K562 (cell line): ENCODE results near the gene VAMP4. TPM values are rescaled to one million over a fixed set of nuclear protein-coding genes. Genes with fewer than 3 reads are reported as not detected.
A peak's percentile ranks its signal among the peaks of the same experiment; 100 is the strongest.
"Not testable (repeated sequence)": the region's sequence is repeated elsewhere in the genome, so short reads cannot be mapped to it uniquely, and the experiment has no call there.

Source experiments
- ATAC-seq: fragments of 200-7000 bp; cut with Tn5 transposase; 3 replicates; pipeline ENCODE4 v1.9.1; 2020; ENCODE audit warnings: moderate library complexity
- BruUV-seq: library from RNA; stranded (reverse); fragments of 400-500 nt; replicated peaks from 2 replicates; lab custom pipeline; 2021; lab: Mats Ljungman, UMichigan
- CTCF ChIA-PET: fragments of 300-600 bp; formaldehyde crosslinking; extraction: SDS; loops from one replicate; lab custom pipeline; 2021; ENCODE audit warnings: low intra/inter-chr PET ratio; lab: Yijun Ruan, JAX
- POLR2A ChIA-PET: fragments of 300-600, 350-650 bp; sonication (Branson Sonifier 250); formaldehyde crosslinking; extraction: SDS; loops from one replicate; lab custom pipeline; 2021; ENCODE audit warnings: antibody characterized with exemption, inconsistent platforms; lab: Yijun Ruan, JAX
- DNase-seq, 4 experiments: peaks; one replicate each; pipeline versions ENCODE4 v3.0.0 to v3.0.0-alpha.2; 2011 to 2018; ENCODE audit warnings: low spot score in 3 of 4, mixed read lengths in 3 of 4; ENCODE audit errors: extremely low read depth in 1 of 4
- FAIRE-seq: peaks from 2 replicates; lab custom pipeline; 2011; peaks lifted over from hg19 to GRCh38; lab: Jason Lieb, UNC
- H2AFZ ChIP-seq: 2 replicates; pipeline ENCODE4 v1.6.0; 2011; ENCODE audit warnings: low read depth, low read length, control low read depth, inconsistent platforms
- H3K27ac ChIP-seq: fragments of 200-600 bp; 3 replicates; pipeline ENCODE4 v1.8.0; 2011; ENCODE audit warnings: low read depth, mild to moderate bottlenecking, control low read depth, inconsistent platforms, low read length, moderate library complexity, mixed read lengths; ENCODE audit errors: extremely low read depth
- H3K27me3 ChIP-seq, 2 experiments: fragments of 300-600 bp in 1 of 2; 2 replicates in 1 of 2; 3 replicates in 1 of 2; pipeline versions ENCODE4 v1.6.0 to v1.8.0; 2011; ENCODE audit warnings: inconsistent platforms in 2 of 2, low read length in 2 of 2, mild to moderate bottlenecking in 1 of 2, mixed read lengths in 1 of 2, moderate library complexity in 1 of 2; ENCODE audit not compliant: control insufficient read depth in 2 of 2, insufficient read depth in 2 of 2
- H3K36me3 ChIP-seq: fragments of 300-600 bp; 3 replicates; pipeline ENCODE4 v1.8.0; 2011; ENCODE audit warnings: mild to moderate bottlenecking, low read length, inconsistent platforms; ENCODE audit not compliant: control insufficient read depth, insufficient read depth
- H3K4me1 ChIP-seq, 2 experiments: fragments of 200-600 bp in 1 of 2; replicated peaks in 1 of 2; 2 replicates in 1 of 2; 3 replicates in 1 of 2; pipeline versions ENCODE4 v1.5.1 to v1.8.0; 2011; ENCODE audit warnings: inconsistent platforms in 2 of 2, low read length in 2 of 2, mild to moderate bottlenecking in 1 of 2, mixed read lengths in 1 of 2, moderate library complexity in 1 of 2; ENCODE audit not compliant: control insufficient read depth in 2 of 2, insufficient read depth in 2 of 2
- H3K4me2 ChIP-seq: 2 replicates; pipeline ENCODE4 v1.6.1; 2011; ENCODE audit warnings: low read length, control low read depth, inconsistent platforms, mixed read lengths; ENCODE audit not compliant: insufficient read depth
- H3K4me3 ChIP-seq: fragments of 200-600 bp; sonication (generic), shearing (Covaris generic); 2 replicates; pipeline ENCODE4 v1.5.1; 2016; ENCODE audit warnings: control low read depth, inconsistent platforms
- H3K79me2 ChIP-seq: fragments of 200-600 bp; 3 replicates; pipeline ENCODE4 v1.8.0; 2011; ENCODE audit warnings: low read length, inconsistent platforms; ENCODE audit not compliant: control insufficient read depth, insufficient read depth
- H3K9ac ChIP-seq, 2 experiments: 2 replicates each; pipeline versions ENCODE4 v1.6.0 to v1.6.1; 2011; ENCODE audit warnings: low read depth in 2 of 2, low read length in 2 of 2, control low read depth in 1 of 2, inconsistent platforms in 1 of 2, mild to moderate bottlenecking in 1 of 2, mixed read lengths in 1 of 2; ENCODE audit not compliant: insufficient read depth in 1 of 2
- H3K9me1 ChIP-seq: one replicate; pipeline ENCODE4 v1.6.0; 2011; ENCODE audit warnings: inconsistent platforms, mild to moderate bottlenecking, low read length, moderate library complexity; ENCODE audit not compliant: control insufficient read depth, insufficient read depth
- H3K9me3 ChIP-seq: replicated peaks from 2 replicates; pipeline ENCODE4 v1.5.1; 2011; ENCODE audit warnings: low read depth, low read length, inconsistent platforms; ENCODE audit not compliant: control insufficient read depth, insufficient read depth
- H4K20me1 ChIP-seq: replicated peaks from 2 replicates; pipeline ENCODE4 v1.6.1; 2011; ENCODE audit warnings: low read length, inconsistent platforms, mixed read lengths; ENCODE audit not compliant: control insufficient read depth, insufficient read depth
- OTX1 ChIP-seq: fragments of 450-650 bp; formaldehyde crosslinking; IDR thresholded peaks from 2 replicates; pipeline ENCODE4 v1.4.0; 2022; ENCODE audit warnings: mild to moderate bottlenecking
- SMARCA5 ChIP-seq: fragments of 450-650 bp; IDR thresholded peaks from 2 replicates; pipeline ENCODE4 v1.6.1; 2016
- SMARCC2 ChIP-seq: fragments of 450-650 bp; IDR thresholded peaks from 2 replicates; pipeline ENCODE4 v1.6.1; 2017; ENCODE audit warnings: antibody characterized with exemption, moderate library complexity, mild to moderate bottlenecking, low read depth
- SRSF3 ChIP-seq: fragments of 200-400 bp; formaldehyde crosslinking; IDR thresholded peaks from 2 replicates; pipeline ENCODE4 v1.6.1; 2016; ENCODE audit warnings: mild to moderate bottlenecking, low read length, moderate library complexity; ENCODE audit not compliant: insufficient read depth
- TAL1 ChIP-seq: fragments of 450-650 bp; IDR thresholded peaks from 2 replicates; pipeline ENCODE4 v1.6.1; 2016; ENCODE audit warnings: mild to moderate bottlenecking
- ZNF224 ChIP-seq: sonication (generic); formaldehyde crosslinking; IDR thresholded peaks from 2 replicates; pipeline ENCODE4 v1.8.0; 2022; ENCODE audit warnings: mild to moderate bottlenecking, missing genetic modification reagents
- WGBS: fragments of 100-300 bp; shearing (Covaris generic); methylation state at CpG from one replicate; pipeline ENCODE4 v1.1.6; 2016; ENCODE audit warnings: low coverage, mixed read lengths; ENCODE audit not compliant: insufficient coverage; ENCODE audit errors: missing lambda C conversion rate; 5-methylcytosine and 5-hydroxymethylcytosine counted together
- in situ Hi-C: fragments of 300-500 bp; cut with MboI; formaldehyde crosslinking; loops from 4 replicates; pipeline ENCODE4 v1.15.0; 2018; ENCODE audit warnings: inconsistent platforms, mixed read lengths
- intact Hi-C: fragments of 100-400 bp; cut with micrococcal nuclease; formaldehyde crosslinking; loops from 2 replicates; pipeline ENCODE4 v1.14.2; 2022
- polyA plus RNA-seq, 8 experiments: library from polyadenylated mRNA; depleted of rRNA in 4 of 8; stranded (reverse) in 5 of 8; unstranded in 3 of 8; fragments of >200 nt; fragmentation: Nextera tagmentation in 2 of 8; fragmentation: Illumina TruSeq in 1 of 8; extraction: Ambion mirVana in 2 of 8; extraction: Trizol in 1 of 8; gene quantifications; 2 replicates each; pipeline versions ENCODE4 v1.2.1 to v1.2.3, GENCODE V29; 2011 to 2014; ENCODE audit warnings: inconsistent platforms in 1 of 8, missing spikeins in 1 of 8
- total RNA-seq, 7 experiments: library from RNA; depleted of rRNA in 6 of 7; stranded (reverse); fragments of >200 nt in 6 of 7; fragmentation: Illumina TruSeq in 2 of 7; extraction: Trizol in 2 of 7; gene quantifications; 2 replicates each; pipeline versions ENCODE4 v1.2.1 to v1.2.3, GENCODE V29; 2011 to 2021; ENCODE audit warnings: low replicate concordance in 1 of 7
- TF ChIP-seq, protein P1 (sequence below): IDR thresholded peaks from 2 replicates; pipeline ENCODE4 v1.6.1; 2011; ENCODE audit warnings: borderline replicate concordance, low read depth, mild to moderate bottlenecking, moderate library complexity, low read length; ENCODE audit not compliant: insufficient read depth, poor library complexity, severe bottlenecking

The VAMP4 gene
- total and polyA plus RNA-seq, 9 of the 15 experiments (the other 6 are each of a cell fraction or from before 2014, with no cell fraction given): 3.3 to 21.4 (median 11.9) TPM

DNA sequence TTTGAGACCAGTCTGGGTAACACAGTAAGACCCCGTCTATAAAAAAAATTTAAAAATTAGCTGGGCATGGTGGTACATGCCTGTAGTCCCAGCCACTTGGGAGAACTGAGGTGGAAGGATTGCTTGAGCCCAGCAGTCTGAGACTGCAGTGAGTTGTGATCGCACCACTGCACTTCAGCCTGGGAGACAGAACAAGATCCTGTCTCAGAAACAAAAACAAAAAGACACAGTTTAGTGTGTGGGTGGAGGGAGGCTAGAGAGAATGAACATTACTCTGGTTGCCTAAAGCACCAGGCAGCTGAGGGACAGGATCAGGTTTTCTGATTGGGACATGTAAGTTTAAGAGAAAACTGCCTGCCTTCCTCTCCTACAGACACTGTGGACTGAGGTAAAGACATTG is 42.3 kb downstream of the VAMP4 start:
- no peak for DNase-seq
- Histone ChIP-seq H3K27ac (no peak overlapping the region), H4K20me1 (no peaks in the 10 kb centered on the region), H3K4me1 (no peaks in the 10 kb centered on the region), H3K27me3 (no peaks in the 10 kb centered on the region), H3K9me3 (no peaks in the 10 kb centered on the region), H3K79me2 (no peaks in the 10 kb centered on the region), H2AFZ (no peak overlapping the region), H3K36me3 (no peaks in the 10 kb centered on the region; the same call in 2 of the 3 replicates), H3K9me1 (no peaks in the 10 kb centered on the region), H3K9ac (no peak overlapping the region), H3K4me3 (no peak overlapping the region), H3K4me2 (no peak overlapping the region)
- no TSS peak for BruUV-seq
- intact Hi-C loops: no loop called here
- 73% methylated on average over 2 of the region's 2 CpGs for WGBS
- no peak for TF ChIP-seq ZNF224 (CRISPR knock-in tag)
- no peak for TF ChIP-seq SRSF3
- TF ChIP-seq TAL1: no peak
- no peak for TF ChIP-seq SMARCC2
- TF ChIP-seq SMARCA5: no peak
- TF ChIP-seq, protein P1, sequence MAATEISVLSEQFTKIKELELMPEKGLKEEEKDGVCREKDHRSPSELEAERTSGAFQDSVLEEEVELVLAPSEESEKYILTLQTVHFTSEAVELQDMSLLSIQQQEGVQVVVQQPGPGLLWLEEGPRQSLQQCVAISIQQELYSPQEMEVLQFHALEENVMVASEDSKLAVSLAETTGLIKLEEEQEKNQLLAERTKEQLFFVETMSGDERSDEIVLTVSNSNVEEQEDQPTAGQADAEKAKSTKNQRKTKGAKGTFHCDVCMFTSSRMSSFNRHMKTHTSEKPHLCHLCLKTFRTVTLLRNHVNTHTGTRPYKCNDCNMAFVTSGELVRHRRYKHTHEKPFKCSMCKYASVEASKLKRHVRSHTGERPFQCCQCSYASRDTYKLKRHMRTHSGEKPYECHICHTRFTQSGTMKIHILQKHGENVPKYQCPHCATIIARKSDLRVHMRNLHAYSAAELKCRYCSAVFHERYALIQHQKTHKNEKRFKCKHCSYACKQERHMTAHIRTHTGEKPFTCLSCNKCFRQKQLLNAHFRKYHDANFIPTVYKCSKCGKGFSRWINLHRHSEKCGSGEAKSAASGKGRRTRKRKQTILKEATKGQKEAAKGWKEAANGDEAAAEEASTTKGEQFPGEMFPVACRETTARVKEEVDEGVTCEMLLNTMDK: no peak
- no peak for TF ChIP-seq OTX1 (CRISPR knock-in tag)
- no peak for ATAC-seq
- ChIA-PET CTCF (no interaction called here), POLR2A (interaction anchor here (0.8 kb wide), 1 partner anchor 15 kb away, joined by 3 read pairs; no protein-coding TSS in a partner anchor)
- in situ Hi-C loops: no loop called here
- FAIRE-seq: peak; percentile 11

DNA sequence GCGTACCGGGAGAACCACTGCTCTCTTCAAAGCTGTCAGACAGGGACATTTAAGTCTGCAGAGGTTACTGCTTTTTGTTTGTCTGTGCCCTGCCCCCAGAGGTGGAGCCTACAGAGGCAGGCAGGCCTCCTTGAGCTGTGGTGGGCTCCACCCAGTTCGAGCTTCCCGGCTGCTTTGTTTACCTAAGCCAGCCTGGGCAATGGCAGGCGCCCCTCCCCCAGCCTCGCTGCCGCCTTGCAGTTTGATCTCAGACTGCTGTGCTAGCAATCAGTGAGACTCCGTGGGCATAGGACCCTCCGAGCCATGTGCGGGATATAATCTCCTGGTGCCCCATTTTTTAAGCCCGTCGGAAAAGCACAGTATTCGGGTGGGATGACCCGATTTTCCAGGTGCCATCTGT is 46.1 kb downstream of the VAMP4 start:
- WGBS: no CpG with 5 or more reads among the region's 14 CpGs
- H3K9me1 ChIP-seq, H3K79me2 ChIP-seq, H4K20me1 ChIP-seq, BruUV-seq, ATAC-seq, CTCF ChIA-PET, H3K27ac ChIP-seq, H3K4me3 ChIP-seq, H3K4me1 ChIP-seq, H2AFZ ChIP-seq, FAIRE-seq, intact Hi-C loops, H3K4me2 ChIP-seq, in situ Hi-C loops, POLR2A ChIA-PET, DNase-seq, H3K9ac ChIP-seq, H3K36me3 ChIP-seq, H3K9me3 ChIP-seq, H3K27me3 ChIP-seq: not testable (repeated sequence)

DNA sequence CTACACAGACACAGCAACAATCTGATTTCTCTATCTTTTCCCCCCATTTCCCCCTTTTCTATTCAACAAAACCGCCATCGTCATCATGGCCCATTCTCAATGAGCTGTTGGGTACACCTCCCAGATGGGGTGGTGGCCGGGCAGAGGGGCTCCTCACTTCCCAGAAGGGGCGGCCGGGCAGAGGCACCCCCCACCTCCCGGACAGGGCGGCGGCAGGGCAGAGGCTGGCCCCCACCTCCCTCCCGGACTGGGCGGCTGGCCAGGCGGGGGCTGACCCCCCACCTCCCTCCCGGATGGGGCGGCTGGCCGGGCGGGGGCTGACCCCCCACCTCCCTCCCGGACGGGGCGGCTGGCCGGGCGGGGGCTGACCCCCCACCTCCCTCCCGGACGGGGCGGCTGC is 48.3 kb downstream of the VAMP4 start:
- in situ Hi-C loops, H3K9me3 ChIP-seq, H3K36me3 ChIP-seq, DNase-seq, BruUV-seq, H3K27ac ChIP-seq, CTCF ChIA-PET, H3K4me2 ChIP-seq, H3K4me1 ChIP-seq, POLR2A ChIA-PET, intact Hi-C loops, H3K27me3 ChIP-seq, FAIRE-seq, H3K79me2 ChIP-seq, H3K9me1 ChIP-seq, H2AFZ ChIP-seq, H3K4me3 ChIP-seq, ATAC-seq, H3K9ac ChIP-seq, H4K20me1 ChIP-seq: not testable (repeated sequence)
- 25% methylated on average over 2 of the region's 23 CpGs for WGBS
